Measurements from ENCODE around the gene EPS15. TPM values are rescaled to one million over a fixed set of nuclear protein-coding genes. Genes with fewer than 3 reads are reported as not detected.

EPS15 gene
- total RNA-seq, 1 donor, result 58.7 TPM

DNA sequence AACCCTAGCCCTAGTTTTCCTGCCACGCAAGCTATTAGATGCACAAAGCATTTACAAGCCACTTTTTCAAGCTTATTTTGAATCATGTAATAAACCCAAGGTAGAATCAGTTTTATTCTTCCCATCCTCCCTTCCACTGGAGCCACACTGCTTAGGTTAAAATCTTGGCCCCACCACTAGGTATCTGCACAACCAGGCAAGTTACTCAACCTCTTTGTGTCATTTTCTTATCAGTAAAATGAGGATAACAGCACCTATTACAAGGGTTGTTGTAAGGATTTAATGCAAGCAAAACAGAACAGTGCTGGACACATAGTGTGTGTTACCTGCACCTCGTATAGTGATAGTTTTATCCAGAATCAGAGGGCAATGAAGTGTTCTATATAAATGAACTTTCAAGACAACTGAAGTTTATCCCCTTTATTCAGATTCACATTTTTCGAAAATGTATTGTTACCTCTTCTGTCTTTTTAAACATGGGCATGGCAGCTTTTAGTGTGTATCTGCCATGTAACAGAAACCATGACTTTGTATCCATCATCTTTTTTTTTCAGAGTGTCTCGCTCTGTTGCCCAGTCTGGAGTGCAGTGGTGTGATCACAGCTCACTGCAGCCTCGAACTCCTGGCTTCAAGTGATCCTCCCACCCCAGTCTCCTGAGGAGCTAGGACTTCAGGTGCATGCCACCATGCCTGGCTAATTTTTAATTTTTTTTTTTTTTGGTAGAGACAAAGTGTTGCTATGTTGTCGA lies 171.5 kb downstream of the EPS15 start:
- no peak overlapping the region for H3K4me3 ChIP-seq (ENCODE audit: low read depth, low read length)
- no peak for DNase-seq (ENCODE audit: low read depth)
- TF ChIP-seq, protein P1, sequence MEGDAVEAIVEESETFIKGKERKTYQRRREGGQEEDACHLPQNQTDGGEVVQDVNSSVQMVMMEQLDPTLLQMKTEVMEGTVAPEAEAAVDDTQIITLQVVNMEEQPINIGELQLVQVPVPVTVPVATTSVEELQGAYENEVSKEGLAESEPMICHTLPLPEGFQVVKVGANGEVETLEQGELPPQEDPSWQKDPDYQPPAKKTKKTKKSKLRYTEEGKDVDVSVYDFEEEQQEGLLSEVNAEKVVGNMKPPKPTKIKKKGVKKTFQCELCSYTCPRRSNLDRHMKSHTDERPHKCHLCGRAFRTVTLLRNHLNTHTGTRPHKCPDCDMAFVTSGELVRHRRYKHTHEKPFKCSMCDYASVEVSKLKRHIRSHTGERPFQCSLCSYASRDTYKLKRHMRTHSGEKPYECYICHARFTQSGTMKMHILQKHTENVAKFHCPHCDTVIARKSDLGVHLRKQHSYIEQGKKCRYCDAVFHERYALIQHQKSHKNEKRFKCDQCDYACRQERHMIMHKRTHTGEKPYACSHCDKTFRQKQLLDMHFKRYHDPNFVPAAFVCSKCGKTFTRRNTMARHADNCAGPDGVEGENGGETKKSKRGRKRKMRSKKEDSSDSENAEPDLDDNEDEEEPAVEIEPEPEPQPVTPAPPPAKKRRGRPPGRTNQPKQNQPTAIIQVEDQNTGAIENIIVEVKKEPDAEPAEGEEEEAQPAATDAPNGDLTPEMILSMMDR (IDR thresholded peaks at IDR 0.05; ENCODE audit: insufficient read depth, low read depth, low read length), result no peak

DNA sequence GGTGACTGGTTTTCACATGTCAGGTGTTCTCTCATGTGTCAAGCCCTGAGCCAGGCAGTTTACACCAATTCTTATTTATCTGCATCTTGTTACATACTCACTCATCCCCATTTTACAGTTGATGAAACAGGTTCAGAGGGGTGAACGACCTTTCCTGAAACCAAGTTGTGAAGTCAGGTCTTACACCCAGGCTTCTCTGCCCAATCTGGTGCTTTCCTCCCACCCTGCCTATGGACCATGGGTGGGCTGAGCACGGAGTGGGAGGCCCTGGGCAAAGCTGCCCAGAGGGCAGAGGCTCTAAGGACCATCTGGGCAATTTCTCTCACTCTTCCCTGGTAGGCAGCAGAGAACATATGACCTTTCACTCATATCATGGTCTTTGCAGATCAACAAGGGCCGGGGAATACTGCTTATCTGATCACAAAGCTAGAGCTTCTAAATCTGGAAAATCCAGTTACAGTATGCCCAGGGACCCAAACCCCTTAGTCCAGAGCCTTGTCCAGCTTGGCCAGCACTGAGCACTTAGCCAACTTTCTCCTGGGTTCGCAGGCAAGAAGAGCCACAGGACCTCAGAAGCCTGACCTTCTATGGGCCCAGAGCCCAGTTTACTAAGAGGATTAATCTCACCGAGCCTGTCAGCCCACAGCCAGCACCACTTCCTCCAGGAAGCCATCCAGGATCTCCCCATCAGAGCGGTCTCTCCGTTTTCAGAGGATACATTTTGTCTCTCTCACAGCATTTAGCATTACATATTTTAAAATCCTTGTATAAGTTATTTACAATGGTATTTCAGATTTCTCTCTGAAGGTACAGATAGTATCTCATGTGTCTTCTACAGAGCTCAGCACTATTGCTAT lies 172.8 kb downstream of the EPS15 start:
- DNase-seq (ENCODE audit: low read depth), result no peak
- TF ChIP-seq, protein P1 (IDR thresholded peaks at IDR 0.05; ENCODE audit: insufficient read depth, low read depth, low read length), result no peak
- H3K4me3 ChIP-seq (ENCODE audit: low read depth, low read length), result no peak overlapping the region

DNA sequence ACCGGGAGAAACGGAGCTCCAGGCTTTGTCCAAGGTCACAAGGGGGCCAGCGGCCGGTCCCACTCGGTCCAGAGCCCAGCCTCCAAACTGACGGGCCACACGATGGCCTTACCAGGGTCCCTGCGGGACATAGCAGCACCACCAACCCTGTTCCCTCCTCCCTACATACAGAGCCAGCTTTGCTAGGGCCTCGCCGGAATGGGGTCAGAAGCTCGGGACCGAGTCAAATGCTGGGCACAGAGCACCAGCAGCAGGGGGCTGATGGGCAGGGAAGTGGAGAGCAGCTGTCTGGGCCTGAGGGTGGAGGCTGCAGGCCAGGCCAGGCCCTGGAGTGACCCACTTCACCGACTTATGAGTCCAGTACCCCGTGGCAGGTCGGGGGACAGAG lies 173.8 kb downstream of the EPS15 start:
- TF ChIP-seq, protein P1 (IDR thresholded peaks at IDR 0.05; ENCODE audit: insufficient read depth, low read depth, low read length), result no peak
- DNase-seq (ENCODE audit: low read depth), result no peak
- H3K4me3 ChIP-seq (ENCODE audit: low read depth, low read length), result no peak overlapping the region

DNA sequence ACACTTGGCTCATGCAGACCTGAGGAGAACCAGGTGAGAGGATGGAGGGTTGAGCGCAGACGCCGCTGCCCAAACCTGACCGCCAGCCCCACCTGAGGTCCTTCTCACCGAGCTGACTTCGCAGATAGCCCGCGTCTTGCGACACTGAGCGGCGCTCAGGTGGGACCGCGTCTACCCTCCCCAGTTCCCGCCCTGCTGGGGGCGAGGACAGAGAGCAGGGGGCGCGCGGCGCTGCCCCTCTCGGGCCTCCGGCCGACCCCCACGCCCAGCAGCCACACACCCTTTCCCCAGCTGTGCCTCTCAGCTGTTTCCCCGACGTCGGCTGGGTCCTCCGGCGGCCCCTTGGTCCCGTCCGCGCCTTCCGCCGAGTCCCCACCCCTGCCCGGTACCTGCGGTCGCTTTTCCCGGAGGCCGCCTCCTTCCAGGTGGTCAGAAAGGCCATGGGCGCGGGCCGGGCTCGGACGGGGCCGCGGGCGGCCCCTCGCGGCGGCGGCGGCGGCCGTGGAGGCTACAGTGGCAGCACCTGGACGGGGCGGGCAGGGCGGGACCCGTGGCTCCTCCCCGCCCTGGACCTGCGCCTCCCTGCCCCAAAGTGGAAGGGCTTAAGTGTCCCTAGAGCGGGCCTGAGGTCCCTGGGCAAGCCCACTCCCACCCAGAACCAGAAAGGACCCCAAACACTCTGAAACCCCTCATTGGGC lies 174.3 kb downstream of the EPS15 start:
- TF ChIP-seq, protein P1 (IDR thresholded peaks at IDR 0.05; ENCODE audit: insufficient read depth, low read depth, low read length), result no peak
- DNase-seq (ENCODE audit: low read depth), result no peak
- peak overlapping the region; percentile 40 for H3K4me3 ChIP-seq (ENCODE audit: low read depth, low read length)

DNA sequence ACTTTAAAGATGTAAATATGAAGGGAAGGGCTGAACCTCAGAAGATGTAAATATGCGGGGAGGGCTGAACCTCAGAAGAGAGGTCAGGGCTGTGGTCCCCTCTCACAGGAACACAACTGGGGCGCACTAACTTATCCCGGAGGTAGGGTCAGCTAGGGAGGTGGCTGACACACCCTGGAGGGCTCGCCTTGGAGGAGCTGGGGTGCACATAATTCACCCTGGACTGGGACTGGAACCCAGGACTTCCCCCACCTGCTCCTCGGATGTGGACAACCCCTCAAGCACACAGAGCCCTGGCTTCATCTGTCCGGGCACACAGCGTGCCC lies 174.8 kb downstream of the EPS15 start:
- H3K4me3 ChIP-seq (ENCODE audit: low read depth, low read length), result no peak overlapping the region
- TF ChIP-seq, protein P1 (IDR thresholded peaks at IDR 0.05; ENCODE audit: insufficient read depth, low read depth, low read length), result no peak
- DNase-seq (ENCODE audit: low read depth), result no peak

DNA sequence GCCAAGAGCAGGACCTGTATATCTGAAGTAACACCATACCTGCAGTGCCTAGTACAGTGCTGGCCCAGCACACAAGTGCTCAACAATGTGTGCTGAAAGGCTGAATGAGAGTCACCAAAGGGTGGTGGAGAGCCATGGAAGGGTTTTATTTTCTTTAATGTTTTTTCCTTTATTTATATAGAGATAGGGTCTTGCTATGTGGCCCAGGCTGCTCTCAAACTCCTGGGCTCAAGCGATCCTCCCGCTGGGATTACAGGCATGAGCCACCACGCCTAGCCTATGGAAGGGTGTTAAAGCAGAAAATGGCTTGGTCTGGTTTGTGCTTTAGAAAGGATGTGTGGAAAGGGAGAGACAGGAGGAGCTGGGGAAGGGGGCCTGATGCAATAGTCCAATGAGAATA lies 175.4 kb downstream of the EPS15 start:
- DNase-seq (ENCODE audit: low read depth), result no peak
- TF ChIP-seq, protein P1 (IDR thresholded peaks at IDR 0.05; ENCODE audit: insufficient read depth, low read depth, low read length), result no peak
- H3K4me3 ChIP-seq (ENCODE audit: low read depth, low read length), result no peak overlapping the region
